GM21576 (cell line): ENCODE measurements around the gene VAT1L.

Source experiments
- ATAC-seq: cut with Tn5 transposase; IDR thresholded peaks from one replicate; pipeline ENCODE4 v1.9.1; 2021; ENCODE audit warnings: mild to moderate bottlenecking, moderate library complexity; ENCODE audit not compliant: unreplicated experiment

The VAT1L gene

DNA sequence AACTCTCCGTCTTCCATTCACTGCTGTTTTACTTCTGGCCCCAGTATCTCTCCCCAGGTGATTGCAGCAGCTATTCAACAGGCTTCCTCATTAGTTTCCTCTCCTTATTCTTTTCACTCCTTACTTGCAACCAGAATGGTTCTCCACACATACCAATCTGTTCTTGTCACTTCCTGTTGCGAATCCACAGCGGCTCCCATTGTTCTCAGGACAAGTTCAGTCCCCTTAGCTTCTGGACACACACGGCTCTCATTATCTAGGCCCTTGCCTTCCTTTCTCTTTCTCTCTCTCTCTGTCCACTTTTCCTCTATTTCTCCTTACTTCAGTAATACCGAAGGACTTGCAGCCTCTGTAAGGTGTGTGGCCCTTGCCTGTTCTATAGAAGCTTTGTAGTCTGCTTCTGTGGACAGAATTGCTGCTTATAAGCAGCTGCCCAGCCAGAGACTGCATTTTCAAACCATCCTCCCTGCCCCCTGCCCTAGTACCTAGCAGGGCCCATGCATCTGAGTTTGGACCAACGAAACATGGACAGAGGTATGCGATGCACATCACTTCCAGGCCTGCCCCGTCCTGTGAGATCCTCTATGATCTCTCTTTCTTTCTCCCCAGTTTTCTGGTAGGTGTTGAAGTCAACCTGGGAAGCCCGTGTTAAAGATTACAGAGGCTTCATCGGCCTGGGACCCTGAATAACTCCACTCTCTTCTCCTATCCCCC is 45.7 kb downstream of the VAT1L start:
- no peak for ATAC-seq

DNA sequence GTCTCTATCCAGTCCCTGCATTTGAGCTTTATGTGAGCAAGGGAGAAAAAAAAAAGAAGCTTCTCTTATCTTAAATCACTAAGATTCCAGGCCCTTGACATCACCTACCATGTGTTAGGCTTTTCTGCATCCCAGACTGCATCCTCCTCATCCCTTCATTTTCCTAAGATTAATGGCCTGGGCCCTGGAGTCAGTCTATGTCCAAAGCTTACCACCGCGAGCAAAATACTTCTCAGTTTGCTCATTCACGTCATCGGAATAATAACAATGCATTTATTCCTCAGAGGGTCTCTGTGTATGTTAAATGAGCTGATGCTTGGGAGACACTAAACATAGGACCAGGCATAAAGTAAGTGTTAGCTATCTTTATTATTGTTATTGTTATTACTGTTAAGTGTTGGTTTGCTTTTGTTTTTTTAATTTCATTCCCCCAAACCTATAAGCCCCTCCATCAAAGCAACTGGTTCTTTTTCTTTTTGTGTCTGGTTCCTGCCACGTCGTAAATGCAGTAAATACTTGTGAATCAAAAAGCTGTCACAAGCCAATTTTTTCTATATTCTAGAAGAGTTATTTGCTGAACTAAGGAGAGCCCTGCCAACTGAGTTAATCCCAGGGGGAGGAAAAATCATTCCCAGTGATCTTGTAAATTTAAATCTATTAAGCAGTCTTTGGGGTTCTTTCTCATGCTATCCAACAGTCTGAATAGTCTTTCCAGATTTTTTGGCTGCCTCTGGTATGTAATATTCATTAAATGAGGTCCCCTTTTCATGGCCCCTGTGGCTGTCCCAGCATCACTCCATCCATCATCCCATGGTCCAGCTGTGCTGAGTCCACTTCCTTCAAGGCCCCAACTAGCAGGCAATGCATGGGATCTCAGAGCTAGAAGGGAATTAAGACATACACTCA is 46.5 kb downstream of the VAT1L start:
- ATAC-seq, result no peak

DNA sequence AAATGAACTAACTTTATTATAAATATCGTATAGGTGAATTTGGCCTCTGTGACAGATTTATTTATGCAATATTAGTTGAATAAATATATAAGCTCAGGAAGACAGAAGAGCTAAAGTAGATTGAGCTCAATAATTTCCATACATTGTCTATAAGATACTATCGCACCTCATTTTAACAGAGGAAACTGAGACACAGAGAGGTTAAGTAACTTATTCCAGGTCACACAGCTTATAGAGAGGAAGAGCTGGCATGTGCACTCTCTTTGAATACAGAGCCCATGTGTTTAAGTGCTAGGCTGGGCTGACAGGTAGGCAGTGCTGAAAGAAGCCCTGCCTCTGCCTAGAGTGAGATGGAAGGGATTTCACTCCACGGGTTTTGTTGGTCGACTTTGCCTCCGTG is 48.4 kb downstream of the VAT1L start:
- no peak for ATAC-seq

DNA sequence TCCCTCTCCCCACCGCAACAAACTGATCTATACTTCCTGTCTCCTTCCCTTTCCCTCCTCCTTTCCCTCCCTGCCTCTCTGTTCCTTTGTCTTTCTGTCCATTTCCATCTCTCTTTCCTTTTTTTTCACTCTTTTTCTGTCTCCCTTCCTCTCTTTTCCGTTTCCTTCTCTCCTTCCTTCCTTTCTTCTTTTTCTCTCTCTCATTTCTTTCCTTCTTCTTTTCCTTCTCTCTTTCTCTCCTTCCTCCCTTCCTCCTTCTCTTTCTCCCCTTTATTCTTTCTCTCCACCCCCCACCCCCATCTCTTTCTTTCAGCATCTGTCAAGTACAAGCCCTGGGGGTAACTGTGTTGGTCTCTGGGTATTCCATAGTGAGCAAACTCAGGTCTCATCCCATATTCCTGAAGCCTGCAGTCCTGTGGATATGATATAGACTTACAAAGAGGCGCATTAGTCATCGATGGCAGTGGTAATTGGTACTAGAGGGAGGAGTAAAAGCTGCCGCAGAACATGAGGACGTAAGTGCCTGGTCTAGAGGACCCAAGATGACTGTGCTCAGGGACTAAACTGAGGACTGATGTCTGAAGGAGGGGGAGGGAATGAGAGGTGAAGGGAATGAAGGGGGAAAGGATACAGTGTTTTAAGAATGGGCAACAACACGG is 50.4 kb downstream of the VAT1L start:
- ATAC-seq, result no peak

DNA sequence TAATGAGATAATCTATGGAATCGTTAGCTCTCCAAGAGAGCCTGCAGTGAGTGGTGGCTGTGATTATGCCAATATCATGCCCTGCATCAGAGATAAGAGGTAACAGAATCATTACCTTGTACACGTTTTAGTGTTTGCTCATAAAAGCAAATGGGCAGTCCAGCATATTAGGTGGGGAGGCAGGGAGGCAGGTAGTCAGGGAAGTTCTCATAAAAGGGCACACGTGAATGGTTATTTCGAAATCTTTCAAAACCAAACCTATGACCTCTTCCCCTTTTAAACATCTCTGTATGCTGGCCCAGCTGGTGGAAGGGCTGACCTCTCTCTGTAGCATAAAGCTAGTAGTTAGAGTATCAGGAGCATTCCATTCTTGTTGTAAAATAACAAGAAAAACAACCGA is 51.7 kb downstream of the VAT1L start:
- ATAC-seq, result no peak

DNA sequence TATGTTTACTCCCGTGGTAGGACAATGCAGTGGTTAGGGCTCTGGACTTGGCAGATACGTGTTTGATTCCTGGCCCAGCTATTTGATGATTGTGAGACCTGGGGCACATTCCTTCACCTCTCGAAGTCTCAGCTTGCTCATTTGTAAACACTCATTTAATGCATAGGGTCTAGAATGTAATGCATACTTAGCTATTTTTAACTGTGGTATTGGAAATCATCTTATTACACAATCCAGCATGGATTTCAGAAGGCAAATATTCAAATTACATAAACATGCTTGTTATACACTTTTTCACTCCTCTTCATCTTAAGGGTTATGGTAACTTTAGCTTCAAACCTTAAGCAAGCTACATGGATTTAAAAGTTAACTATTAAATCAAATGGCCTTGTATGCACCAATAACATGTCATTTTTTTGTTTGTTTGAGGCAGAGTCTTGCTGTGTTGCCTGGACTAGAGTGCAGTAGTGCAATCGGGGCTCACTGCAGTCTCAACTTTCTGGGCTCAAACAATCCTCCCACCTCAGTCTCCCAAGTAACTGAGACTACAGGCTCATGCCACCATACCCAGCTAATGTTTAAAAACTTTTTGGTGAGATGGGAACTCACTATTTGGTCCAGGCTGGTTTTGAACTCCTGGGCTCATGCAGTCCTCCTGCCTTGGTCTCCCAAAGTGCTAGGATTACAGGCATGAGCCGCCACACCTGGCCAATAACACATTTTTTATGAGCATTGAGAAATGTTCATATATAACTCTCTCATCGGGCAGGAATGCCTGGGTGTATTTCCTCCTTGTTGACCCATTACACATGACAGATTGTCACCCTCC is 52.5 kb downstream of the VAT1L start:
- ATAC-seq, result no peak

DNA sequence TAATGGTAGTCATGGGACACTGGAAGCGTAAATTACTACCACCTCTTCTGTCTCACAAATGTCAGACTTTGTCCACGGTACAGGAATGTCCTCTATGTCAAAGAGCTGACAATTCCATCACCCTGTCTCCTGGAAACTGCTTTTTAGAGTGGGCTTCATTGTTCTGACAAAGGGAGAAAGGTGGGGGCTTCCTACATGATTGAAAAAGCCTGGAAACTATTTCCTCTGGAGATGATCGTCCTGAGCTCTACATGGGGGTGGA is 53.1 kb downstream of the VAT1L start:
- ATAC-seq, result no peak

DNA sequence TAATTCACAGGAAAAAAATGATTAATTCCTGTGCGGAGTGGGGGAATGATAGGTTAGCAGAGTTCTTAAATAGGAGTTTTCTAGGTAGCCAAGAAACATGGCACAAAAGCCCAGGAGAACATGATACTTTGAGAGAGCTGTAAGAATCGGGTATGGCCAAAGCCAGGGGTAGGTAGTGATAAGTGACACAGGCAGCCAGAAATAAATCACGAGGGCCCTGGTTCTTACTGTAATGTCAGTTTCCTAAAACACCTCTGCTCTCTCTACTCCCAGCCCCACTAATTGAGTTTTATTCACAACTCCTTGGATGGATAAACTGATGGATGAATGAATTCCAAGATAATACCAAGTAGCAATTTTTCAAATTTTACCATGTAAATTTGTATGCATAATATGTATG is 54.1 kb downstream of the VAT1L start:
- no peak for ATAC-seq

DNA sequence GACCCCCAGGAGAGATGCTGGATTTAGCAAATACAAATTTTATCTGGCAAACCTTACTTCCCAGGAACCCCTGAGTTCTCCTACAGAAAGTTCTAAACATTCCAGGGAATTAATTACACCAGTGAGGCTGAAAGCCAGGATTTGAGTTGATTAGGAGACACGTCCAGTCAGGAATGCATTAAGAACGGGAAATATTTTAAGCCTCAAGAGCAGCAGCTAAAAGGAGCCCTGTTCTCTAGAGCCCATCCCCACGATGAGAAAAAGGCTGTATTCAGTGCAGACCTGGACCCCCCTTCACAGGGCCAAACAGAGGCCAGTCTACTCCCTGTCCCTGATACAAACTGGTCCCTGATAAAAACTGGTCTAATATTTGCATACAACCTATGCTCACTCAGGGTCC is 55.0 kb downstream of the VAT1L start:
- ATAC-seq, result no peak

DNA sequence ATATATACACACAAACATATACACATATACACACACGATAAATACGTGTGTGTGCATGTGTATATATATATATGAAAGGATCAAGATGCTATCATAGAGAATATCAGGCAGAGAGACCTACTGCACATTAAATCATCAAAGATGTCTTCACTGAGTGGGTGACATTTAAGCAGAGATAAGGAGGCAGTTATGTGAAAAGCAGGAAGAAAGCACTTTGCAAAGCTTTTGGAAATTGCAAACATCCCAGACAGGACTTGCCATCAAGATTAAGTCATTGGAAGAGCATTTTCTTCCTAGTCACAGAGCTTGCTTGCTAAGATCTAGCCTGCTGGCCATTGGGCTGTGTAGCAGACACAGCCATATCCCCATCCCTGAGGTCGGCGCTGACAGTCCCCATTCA is 56.4 kb downstream of the VAT1L start:
- ATAC-seq, result no peak

DNA sequence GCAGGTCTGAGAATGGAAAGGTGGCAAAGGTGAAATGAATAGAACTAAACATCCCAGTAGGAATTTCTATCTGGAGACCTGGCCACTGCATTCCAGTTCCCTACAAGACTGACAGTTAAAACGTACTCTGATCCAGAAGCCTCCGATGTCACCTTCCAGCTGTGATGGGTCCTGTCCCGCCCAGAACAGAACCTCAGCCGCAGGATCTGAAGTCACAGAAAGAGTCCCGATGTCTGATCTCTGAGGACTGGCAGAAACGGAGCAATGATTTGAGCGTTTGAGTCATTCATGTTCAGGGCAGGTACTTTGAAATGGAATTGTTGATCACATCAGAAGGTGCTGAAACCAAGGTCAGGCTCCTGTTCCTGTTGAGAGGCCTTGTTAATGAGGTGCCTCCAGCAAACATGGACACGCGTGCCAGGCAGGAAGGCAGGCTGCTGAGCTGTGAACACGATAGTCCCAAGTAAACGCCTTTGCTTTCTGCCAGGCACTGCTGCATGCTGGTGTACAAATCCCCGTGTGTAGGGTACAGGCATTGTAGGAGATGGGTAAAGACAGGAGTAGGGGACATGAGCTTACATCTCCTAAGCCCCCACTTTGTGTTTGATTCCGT is 61.4 kb downstream of the VAT1L start:
- no peak for ATAC-seq

DNA sequence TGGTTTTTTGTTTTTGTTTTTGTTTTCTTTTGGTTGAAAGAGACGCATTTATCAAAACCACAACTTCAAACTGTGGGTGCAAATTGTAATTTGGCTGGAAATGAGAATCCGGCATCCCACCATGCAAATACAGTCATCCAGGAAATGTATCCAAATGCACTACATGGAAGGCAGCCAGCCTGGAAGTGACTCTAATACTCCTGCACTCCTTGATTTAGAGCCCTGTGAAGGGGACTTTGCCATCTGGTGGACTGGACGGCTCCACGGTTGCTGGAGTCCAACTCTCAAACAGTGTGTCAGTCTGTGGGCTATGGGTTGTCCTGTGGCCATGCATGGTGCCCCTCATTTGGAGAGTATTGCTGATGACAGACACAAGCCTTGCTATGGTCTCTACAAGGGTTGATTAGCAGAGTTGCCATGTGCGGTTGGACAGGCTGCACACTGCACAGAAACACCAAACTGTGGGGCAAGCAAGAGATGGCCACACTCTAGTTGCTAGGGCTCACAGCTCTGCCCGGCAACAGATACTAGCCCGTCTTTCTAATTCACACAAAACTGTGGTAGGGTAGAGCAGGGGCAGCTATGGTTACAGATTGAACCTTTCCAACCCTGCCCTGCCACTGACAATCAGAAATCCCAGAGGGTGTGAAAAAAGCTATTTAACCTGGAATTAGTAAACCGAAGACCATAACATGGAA is 62.4 kb downstream of the VAT1L start:
- ATAC-seq, result no peak

DNA sequence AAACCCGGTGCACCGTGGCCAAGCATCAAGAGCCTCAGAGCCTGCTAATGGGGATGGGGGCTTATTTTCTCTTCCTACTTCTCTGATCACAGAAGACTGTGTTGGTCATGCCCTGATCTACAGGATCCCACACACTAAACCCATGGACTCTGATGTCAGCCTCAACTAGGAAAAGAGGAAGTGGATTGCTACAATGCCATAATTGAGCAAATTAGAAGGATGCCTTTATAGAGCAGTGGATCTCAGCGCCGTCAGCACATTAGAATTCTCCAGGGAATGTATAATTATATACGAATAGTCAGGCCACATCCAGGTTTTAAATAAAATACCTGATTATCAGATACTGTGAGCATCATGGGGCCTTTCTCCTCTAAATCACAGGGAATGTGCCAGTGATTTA is 64.8 kb downstream of the VAT1L start:
- ATAC-seq, result no peak

DNA sequence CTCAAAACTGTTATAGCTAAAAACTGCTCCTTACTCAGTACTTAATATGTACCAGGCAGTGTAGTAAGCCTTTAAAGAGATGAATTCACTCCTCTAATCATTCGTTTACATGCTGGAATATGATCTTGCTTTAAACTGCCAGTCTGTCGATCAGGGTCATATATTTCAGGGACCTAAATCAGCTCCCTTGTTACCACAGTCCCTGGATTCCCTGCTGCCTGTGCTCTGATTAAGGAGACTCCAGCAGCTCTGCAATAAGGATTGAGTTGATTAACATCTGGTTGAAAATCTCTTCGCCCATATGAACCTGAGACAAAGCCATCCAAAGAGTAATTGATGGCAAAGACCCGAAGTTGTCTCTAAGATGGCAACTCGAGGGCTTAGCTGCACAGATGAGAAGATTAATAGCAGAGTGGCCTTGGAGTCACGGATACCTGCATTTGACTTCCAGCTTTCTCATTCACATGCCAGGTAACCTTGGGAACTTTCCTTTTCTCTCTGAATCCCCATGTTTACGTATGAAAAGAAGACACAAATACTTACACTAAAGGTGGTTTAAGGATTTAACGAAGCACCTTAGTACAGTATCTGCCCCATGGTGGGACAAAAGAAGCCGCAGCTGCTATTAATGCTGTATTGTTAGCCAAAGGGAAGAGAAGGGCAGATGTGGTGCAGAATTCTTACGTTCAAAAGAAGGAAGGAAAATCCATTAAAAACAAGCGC is 68.2 kb downstream of the VAT1L start:
- no peak for ATAC-seq

DNA sequence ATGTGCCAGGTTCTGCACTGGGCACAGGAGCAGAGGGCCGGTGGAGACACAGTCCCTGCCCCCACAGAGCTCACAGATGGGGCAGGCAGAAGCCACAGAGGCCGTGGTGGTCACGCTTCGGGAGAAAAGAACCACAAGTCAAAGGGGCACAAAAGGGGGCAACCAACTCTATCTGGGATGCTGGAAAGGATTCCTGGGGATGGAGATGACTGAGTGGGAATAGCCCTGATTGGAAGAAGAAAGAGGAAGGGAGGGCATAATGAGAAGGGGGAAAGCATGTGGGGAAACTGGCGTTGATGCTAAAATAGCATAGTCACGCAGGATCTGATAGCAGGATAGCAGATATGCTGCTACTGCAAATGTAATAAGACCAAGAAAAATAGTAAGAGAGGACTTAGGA is 69.7 kb downstream of the VAT1L start:
- ATAC-seq, result no peak

DNA sequence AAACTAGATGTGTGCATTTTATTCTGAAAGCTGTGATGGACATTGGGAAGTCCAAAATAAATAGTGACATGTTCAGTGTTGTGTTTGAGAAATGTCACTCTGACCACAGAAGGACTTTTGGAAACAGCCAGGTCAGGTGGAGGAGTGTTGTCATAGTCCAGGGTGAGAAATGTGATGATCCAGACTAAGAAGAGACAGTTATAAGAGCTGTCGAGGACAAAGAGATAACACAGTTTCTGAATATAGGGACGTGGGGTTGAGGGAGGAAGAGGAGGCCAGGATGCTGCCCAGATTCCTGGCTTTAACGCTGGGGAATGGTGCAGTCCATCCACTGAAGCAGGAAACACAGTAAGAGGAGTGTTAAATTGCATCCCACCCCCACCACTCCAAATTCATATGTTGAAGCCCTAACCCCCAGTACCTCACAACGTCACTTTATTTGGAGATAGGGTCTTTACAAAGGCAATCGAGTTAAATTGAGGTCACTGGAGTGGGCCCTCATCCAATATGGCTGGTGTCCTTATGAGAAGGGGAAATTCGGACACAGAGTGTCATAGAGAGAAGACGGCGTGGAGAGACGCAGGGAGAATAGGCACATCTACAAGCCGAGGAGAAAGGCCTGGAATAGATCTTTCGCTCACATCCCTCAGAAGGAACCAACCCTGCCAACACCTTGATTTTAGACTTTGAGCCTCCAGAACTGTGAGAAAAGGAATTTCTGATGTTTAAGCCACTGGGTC is 71.3 kb downstream of the VAT1L start:
- ATAC-seq, result no peak

DNA sequence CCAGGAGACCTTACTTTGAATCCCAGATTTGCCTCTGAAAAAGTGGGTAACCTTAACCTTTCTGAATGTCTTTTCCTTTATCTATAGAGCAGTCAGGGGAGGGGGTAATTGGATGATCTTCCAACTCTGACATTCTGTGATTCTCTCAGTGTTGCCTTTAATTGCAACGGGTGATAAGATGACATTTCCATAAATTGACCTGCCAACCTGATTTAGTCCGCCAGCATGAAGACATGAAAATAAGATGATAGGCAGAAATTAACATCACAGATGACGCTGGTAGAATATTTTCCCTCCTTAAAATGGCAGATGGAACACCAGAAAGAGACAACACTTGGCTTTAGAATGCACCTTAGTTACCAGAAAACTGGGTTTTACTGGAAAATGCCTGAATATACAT is 72.6 kb downstream of the VAT1L start:
- ATAC-seq, result no peak

DNA sequence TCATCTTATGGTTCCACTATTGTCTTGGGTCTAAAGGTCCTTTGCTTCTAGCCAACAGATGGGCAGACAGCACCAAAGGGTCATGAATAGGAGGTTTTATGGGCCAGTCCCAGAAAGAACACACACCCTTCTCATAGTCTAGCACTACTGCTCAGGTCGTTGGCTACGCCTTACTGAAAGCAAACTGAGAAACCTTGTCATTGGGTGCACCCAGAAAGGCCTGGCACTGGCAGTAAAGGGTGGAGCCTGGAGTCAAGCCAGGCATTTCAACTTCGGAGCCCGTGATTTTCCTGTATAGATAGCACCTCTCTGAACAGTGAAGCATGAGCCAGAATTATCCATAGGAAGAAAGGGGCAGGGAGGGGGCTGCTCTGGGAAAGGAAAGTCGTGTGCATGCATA is 74.9 kb downstream of the VAT1L start:
- no peak for ATAC-seq

DNA sequence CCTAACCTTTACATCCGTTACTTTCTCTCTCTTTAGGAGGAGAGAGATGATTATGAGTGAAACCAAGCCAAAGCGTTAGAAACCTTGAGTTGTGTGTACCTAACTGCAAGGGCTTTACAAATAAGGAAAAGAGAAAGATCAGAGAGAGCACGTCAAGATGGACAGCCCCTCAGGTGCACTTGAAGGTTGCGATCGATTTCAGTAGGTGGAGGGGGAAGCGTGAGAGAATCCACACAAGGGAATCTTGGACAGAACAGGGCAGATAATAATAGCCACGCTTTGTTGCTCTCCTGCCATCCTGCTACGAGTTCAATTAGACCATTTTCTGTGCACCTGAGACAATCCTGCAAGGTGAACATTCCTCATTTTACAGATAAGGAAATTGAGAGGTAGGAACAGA is 78.4 kb downstream of the VAT1L start:
- ATAC-seq, result no peak
